Measurements from ENCODE around the gene PRKCH.

- TF ChIP-seq POLR2A (IDR thresholded peaks at IDR 0.05) (no peak), CTCF (IDR thresholded peaks at IDR 0.05) (no peak)
Observed at GRCh38 chr14:61557262-61557661, 235.9 kb downstream of the PRKCH start.

Data from body of pancreas (tissue), 4 donors.